GM21529 (cell line): Measurements from ENCODE around the gene PRR16.
A peak's percentile ranks its signal among the peaks of the same experiment; 100 is the strongest.
"Not testable (repeated sequence)": the region's sequence is repeated elsewhere in the genome, so short reads cannot be mapped to it uniquely, and the experiment has no call there.

ENCODE experiments used
- ATAC-seq: cut with Tn5 transposase; IDR thresholded peaks from one replicate; pipeline ENCODE4 v1.9.1; 2021; ENCODE audit not compliant: unreplicated experiment

The PRR16 gene

DNA sequence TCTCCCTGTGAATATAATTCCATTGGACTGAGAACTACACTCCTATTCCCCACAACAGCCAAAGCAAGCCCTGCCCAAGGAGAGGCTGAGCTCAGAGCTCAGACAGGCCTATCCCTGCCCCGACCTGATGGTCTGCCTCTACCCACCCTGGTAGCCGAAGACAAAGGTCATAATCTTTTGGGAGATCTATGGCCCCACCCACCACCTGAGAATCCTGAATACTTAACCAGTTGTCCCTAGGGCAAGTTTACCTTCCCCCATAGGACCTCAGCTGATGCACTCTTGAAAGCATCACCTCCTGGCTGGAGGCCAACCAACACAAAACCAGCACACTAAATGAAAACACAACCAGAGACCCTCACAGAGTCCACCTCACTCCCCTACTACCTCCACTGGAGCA is 167.5 kb downstream of the PRR16 start:
- ATAC-seq, result no peak

DNA sequence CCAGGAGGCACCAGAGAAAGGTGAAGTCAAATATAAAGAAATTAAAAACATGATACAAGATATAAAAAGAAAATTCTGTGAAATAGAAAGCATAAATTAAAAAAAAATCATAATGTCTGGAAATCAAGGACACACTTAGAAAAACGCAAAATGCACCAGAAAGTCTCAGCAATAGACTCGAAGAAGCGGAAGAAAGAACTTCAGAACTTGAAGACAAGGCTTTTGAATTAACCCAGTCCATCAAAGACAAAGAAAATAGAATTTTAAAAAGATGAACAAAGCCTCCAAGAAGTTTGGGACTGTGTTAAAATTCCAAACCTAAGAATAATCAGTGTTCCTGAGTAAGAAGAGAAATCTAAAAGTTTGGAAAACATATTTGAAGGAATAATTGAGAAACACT is 168.3 kb downstream of the PRR16 start:
- ATAC-seq, result no peak

DNA sequence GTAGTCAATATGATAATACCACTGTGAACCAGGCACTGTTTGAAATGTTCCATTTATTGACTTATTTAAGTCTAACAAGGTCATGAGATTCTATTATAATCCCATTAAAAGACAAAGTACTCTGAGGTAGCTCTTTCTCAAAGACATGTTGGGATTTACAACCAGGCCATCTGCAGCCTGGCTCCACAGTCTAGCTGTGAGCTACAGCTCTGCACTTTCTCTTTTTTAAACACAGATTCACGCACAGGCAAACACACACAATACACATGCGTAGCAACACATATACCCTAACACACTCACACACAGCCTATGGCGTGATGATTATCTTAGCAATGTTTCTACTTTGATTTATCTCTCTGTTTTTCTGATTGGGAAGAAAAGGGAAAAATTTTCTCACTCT is 174.3 kb downstream of the PRR16 start:
- ATAC-seq, result no peak

DNA sequence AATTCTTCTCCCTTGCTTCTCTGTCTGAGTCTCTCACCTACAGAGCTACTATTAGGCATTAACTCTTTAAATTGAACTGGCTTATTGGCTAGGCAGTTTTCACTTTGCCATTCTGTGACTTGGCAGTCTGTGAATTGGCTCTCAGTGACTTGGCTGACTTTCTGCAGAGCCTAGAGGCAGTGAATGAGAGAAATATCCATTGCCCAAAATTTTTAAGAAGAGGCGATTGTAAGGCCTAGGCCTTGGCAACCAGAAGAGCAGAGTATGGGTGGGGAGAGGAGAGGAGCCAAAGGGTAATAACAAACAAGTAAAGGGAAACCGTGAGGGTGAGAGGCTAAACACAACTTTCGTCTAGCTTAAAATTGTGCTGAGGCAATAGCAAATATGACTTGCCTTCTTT is 176.7 kb downstream of the PRR16 start:
- no peak for ATAC-seq

DNA sequence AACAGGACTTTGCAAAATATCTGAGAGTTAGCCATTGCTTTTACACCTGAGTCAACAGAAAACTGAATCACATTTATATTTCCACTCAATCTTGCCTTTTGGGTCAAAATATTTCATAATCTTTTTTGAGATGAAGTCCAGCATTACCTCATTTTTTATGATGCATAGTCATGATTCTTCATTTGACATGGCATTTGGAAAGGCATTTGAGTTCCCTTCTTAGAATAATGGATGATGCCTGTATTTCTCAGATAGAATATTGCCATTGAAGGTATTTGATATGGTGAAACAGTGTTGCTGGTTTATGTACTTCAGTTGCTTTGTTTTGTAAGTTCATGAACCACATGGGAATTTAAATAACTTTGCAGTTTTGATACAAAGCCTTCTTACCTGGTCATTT is 180.4 kb downstream of the PRR16 start:
- no peak for ATAC-seq

DNA sequence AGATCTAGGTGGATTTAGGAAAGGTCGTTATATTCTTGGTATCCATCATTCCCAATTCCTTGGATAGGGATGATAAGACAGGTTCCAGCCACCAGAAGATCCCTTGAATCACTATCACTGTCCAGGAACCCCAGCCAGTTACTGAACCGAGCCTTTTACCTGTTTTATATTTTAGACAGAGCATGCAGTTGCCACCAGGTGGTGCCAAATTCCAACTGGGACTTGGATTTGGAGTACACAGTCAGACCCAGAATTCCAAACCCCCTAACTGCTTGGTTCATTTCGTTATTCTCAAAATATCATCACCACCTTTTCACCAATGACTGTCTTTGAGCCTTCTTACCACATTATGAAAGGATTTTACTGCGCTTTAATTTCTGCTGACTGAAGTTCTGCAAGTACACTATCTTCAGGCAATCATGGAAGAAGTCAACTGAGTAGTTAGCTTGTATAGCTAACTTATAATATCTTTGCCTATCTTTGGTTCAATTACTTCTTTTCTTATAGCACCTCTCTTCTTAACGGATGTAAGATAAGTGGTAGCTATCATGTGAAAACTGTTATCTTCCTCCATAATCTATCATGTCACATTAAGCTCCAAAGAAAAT is 191.8 kb downstream of the PRR16 start:
- peak; percentile 87 for ATAC-seq

DNA sequence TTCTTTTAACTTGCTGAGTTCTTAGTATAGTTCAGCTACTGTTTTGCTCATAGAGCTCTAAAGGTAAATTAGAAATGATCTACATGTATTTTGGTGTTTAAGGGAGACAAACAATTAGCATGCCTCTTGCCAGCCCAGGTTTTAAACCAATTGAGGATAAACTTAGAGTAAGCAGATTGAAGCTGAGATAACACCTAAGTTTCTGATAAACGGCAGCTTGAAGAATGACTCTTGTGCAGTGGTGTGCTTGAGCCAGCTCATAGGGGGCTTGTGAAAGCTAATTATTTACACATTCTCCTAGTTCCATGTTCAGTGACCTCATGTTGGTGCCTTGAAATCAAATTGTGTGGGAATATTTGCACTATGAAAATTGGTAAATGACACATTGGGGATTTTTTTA is 193.0 kb downstream of the PRR16 start:
- no peak for ATAC-seq

DNA sequence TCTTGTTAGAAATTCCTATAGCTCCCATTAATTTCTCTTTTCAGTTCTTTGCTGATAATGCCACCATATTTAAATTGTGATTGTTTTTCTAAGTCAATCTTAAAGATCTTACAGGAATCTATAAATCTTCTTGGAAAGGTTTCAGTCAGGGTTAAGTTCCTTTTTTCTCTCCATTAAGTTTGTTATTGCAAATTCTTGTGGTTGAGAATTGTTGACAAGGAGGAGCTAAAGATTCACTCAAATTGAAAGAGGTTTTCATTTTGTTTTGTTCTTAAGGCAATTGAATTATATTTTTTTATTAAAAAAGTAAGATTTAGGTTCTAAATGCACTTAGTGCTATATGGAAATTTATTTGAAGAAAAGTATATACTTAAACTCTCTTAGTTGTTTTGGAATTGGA is 213.4 kb downstream of the PRR16 start:
- ATAC-seq, result no peak

DNA sequence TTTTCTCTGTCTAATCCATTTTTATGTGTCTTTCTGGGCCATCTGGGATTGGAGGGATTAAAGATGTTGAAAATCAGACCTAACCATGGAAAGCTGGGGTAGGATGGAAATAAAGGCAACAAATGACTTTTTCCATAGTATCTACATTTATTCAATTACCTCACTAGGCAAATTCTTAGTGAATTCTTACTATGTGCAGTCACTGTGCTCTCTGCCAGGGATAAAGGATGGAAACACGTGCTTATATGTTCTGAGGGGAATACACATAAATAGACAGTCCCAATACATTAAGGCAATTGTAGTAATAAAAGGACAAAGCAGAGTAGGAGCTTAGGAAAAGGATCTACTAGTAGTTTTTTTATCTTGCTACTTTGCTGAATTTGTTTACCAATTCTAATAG is 214.2 kb downstream of the PRR16 start:
- no peak for ATAC-seq

DNA sequence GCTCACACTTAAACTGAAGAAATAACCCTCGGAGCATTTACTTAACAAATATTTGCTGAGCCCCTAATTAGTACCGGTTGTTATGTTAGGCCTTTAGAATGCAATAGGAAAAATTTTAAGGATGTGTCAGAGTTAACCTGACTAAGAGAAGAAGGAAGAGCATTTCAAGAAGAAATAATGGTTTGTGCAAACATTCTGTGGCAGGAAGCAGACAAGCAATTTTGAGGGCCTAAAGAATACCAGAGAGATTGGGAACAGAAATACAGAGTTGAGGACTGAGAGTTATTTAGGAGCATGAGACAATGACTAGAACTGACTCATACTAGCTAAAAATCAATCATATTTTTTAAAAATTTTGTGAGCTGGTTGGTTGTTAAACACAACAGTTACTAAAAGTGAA is 218.8 kb downstream of the PRR16 start:
- no peak for ATAC-seq

DNA sequence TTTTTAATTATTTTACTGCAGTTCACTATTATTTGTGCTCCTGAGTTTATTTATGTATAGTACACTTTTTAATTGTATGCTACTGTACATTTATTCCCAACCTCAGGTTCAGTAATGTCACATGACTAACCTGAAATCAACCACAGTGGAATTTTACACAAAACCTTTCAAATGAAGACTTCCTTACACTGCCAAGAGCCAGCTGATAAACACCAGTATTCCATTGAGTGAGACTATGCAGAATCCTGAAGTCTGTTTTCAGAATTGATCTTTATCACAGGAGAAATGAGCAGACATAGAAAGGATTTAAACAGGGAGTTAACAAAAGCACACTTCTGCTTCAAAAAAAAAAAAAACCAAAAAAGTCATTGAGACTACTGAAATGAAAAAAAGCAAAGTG is 219.5 kb downstream of the PRR16 start:
- no peak for ATAC-seq

DNA sequence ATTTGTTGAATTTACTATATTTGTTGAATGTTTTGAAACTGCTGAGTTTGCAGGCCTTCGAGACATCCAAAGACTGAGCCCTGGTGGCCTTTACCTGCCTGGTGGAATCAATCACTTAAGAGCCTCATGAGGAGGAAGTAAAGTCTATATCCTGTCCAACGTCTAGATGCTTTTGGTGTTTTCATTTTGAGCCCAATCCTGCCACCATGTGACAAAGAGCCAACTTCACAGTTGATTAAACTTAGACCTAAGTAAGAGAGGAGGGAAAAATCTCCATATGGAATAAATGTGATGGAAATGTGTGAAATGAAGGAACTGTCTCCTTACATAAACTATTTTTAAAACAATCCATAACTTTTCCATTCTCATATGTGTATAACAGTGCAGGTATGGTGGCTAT is 220.1 kb downstream of the PRR16 start:
- no peak for ATAC-seq

DNA sequence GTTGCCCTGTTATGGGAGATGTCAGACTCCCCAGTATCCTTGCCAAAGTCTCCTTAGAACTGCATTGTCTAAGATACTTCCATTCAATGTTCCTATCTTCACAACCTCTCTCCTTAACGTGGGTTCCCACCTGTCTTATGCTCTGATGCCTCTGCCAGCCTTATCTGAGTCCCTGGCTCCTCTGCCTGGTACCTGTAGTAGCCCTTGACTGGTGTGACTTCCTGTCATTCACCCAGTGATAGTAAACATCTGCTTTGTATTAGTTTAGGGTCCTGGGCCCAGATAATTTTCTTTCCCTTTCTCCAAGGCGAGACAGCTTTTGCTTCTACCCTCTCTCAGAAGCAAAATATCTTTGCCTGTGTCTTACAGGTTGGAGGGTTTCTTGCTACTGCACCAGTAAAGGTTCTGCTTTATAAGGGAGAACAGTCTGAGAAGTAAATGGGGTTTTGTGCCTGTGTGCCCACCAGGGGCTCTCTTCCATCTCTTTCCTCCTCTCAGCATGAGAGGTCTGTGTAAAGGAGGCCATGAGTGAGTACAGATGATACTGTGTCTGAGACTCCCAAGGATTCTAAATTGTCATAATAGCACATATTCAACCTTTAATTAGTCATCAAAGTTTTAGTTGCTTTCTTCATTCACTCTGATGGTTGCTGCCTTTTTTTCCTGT is 220.8 kb downstream of the PRR16 start:
- ATAC-seq, result no peak

DNA sequence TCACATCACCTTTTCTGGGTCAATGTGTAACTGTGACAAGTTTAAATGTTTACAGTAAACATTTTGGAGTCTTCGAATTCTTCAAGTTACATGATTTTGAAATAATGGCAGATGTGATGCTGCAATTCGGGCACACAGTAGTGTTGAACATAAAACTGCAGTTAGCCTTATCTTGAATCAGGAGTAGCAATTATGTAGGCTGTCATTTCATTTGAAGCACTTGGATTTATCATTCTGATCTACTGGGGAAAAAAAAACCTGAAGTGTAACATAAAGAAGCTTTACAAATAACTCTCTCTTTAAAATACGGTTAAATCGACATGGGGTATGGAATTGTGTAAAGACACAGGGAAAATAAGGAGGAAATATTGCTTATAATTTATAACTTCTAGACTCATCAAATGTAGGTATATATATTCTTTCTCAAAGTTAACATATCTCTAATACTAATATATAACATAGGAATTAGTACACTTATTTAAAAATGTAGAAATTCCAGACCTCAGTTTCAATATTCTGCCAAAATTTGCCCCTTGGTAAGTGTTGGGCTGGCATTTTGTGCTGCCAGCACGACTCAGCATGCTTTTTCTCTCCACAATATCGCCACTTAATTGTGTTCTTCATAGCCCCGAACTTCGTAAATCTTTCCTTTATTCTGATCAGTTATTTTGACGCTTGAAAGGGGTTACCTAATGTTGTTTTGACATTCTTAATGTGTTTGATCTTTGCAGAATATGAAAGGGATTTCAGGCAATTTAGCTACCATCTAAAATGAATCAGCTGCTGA is 226.7 kb downstream of the PRR16 start:
- no peak for ATAC-seq

DNA sequence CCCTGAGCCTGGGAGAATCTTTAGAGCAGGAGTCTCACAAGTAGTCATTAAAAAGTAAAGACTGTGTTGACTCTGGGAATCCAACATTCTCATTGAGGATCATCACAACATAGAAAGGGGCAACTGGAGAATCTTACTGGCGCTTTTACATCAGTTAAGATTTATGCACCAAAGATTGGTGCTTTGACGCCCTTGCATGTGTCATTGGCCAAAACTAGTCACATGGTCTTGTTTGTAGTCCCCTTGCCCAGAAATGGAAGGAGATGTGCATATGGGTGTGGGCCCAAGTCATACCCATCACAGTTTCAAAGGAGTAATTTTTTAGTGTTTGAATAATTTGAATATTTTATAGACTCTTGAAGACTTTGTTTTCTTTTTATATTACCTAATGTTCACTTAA is 228.2 kb downstream of the PRR16 start:
- no peak for ATAC-seq

DNA sequence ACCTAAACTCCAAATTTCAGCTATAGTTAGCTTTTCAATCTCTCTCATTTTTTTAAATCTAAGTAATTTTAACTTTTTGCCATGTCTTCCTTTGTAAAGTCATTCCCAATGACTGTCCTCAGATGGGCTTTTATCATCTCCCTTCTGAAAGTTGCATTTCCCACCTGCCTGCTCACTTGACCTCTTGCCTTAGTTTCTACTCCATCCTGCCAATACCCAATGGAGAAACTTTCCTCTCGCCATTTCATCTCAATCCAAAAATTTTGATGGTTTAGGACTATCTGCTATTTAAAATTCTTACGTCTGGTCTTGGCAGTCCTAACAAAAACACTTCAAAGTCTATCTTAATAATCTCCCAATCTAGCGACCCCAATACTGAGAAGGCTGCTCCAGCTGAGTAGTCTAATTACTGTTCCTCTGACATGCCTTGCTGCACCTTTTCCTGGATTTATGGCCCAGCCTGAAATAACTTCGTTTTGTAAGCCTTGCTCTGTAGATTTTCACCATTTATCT is 231.3 kb downstream of the PRR16 start:
- ATAC-seq, result no peak

DNA sequence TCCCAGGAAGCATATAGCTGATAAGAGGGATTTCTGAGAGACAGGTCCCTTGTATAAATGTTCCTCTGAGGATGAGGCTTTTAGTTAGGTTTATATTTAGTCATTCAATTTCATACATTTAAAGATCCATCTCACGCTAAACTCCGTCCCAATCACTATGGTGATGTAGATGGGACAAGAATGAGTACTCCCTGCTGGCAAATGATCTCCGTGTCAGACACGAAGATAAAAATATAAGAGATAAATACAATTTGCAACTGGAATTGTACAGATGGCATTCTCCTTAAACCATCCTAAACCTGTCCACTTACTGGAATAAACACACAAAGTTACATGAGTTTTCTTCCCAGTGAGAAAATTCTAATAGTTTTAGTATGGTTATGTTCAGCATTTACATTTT is 233.0 kb downstream of the PRR16 start:
- ATAC-seq, result no peak

DNA sequence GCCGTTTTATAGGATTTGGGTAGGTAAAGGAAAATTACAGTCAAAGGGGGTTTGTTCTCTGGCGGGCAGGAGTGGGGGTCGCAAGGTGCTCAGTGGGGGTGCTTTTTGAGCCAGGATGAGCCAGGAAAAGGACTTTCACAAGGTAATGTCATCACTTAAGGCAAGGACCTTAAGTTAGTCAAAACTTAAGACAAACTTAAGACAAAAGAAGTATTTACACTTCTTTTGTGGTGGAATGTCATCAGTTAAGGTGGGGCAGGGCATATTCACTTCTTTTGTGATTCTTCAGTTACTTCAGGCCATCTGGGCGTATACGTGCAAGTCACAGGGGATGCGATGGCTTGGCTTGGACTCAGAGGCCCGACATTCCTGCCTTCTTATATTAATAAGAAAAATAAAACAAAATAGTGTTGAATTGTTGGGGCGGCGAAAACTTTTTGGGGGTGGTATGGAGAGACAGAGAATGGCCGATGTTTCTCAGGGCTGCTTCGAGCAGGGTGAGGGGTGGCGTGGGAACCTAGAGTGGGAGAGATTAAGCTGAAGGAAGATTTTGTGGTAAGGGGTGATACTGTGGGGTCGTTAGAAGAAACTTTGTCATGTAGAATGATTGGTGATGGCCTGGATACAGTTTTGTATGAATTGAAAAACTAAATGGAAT is 233.7 kb downstream of the PRR16 start:
- ATAC-seq, result not testable (repeated sequence)

DNA sequence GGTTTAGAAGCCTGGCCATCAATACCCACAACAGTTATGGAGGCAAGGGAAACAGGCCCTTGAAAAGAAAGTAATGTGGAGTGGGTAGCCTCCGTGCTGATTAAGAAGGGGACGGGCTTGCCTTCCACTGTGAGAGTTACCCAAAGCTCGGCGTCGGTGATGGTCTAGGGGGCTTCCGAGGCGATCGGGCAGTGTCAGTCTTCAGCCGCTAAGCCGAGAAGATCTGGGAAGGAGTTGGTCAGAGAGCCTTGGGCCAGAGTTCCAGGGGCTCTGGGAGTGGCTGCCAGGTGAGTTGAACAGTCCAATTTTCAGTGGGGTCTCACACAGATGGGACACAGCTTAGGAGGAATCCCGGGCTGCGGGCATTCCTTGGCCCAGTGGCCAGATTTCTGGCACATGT is 236.6 kb downstream of the PRR16 start:
- ATAC-seq, result not testable (repeated sequence)

DNA sequence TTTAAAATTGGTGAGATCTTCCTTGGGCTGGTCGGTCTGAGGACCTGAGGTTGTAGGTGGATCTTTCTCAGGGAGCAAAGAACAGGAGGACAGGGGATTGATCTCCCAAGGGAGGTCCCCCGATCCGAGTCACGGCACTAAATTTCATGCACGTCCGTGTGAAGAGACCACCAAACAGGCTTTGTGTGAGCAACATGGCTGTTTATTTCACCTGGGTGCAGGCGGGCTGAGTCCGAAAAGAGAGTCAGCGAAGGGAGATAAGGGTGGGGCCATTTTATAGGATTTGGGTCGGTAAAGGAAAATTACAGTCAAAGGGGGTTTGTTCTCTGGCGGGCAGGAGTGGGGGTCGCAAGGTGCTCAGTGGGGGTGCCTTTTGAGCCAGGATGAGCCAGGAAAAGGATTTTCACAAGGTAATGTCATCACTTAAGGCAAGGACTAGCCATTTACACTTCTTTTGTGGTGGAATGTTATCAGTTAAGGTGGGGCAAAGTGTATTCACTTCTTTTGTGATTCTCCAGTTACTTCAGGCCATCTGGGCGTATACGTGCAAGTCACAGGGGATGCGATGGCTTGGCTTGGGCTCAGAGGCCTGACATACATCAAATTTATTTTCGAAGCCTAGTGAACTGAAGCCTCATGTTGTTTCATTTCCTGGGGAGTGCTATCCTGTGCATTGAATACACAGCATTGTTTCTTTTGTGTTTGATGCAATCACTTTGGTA is 238.9 kb downstream of the PRR16 start:
- ATAC-seq, result not testable (repeated sequence)
